GM12865 (cell line): ENCODE data around the gene TFAP2D.

Source experiments
- DNase-seq: peaks from one replicate; pipeline ENCODE4 v3.0.0; 2010; ENCODE audit warnings: low read depth
- H3K4me3 ChIP-seq: 2 replicates; pipeline ENCODE4 v1.5.1; 2011; ENCODE audit warnings: mild to moderate bottlenecking, low read depth, low read length, control low read depth
- TF ChIP-seq, protein P1 (sequence below): IDR thresholded peaks from 2 replicates; pipeline ENCODE4 v1.5.1; 2011; ENCODE audit warnings: low read length, control low read depth, low read depth, inconsistent platforms; ENCODE audit not compliant: insufficient read depth; ENCODE audit errors: missing control alignments

The TFAP2D gene

DNA sequence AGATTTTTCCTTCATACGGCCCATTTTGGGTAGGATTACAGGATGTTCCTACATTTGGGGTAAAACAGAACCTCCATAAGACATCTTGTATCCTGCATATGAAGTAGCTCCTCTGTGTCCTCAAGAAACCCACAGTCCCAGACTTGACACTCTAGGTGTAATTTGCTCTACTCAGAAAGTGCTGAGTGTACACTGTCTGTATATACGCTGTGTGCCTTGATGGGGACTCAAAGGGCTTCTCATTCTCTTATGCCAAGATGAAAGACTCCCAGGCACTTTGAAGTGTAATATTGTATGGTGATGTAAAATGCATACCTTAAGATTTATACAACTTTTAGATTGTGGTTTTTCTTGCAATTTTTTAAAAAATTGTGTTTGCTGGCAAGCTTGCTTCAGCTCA lies 5.2 kb downstream of the TFAP2D start:
- DNase-seq, result no peak
- TF ChIP-seq, protein P1, sequence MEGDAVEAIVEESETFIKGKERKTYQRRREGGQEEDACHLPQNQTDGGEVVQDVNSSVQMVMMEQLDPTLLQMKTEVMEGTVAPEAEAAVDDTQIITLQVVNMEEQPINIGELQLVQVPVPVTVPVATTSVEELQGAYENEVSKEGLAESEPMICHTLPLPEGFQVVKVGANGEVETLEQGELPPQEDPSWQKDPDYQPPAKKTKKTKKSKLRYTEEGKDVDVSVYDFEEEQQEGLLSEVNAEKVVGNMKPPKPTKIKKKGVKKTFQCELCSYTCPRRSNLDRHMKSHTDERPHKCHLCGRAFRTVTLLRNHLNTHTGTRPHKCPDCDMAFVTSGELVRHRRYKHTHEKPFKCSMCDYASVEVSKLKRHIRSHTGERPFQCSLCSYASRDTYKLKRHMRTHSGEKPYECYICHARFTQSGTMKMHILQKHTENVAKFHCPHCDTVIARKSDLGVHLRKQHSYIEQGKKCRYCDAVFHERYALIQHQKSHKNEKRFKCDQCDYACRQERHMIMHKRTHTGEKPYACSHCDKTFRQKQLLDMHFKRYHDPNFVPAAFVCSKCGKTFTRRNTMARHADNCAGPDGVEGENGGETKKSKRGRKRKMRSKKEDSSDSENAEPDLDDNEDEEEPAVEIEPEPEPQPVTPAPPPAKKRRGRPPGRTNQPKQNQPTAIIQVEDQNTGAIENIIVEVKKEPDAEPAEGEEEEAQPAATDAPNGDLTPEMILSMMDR, result no peak
- H3K4me3 ChIP-seq, result no peak overlapping the region

DNA sequence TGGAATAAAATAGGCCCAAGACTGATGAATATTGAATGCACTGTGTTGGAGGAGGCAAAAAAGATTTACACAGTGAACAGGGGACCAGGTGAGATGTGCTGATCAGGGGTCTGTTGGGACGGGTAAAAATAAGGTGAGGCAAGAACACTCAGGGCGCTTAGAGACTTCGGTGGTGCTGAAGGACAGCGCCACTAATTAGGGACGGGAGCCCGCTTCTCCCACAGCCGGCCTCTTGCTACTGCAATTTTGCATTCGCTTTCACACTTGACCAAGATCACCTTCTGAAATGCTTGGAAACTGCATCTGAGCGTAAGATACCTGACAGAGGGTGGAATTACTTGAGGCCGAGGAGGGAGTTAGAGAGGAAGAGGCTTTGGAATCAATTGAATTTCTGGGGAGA lies 7.3 kb downstream of the TFAP2D start:
- TF ChIP-seq, protein P1, result no peak
- no peak overlapping the region for H3K4me3 ChIP-seq
- DNase-seq, result peak; percentile 5

DNA sequence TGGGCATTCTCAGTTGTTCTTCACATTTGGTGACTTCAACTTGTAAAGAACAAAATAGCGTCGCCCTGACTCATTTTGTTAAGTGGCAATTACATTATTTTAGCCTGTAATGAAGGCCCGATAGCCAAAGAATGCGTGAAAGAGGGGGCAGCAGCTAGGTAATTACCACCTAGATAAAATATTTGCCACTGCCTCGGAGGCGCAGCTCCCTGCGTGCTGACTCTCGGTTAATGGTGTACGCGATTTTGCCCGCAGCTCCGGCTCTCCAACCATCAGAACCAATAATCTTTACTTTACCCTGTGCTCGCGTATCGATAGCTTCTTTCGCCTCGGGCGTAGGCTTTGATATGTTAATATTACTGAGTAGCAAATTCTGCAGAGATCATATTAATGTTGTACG lies 8.7 kb downstream of the TFAP2D start:
- TF ChIP-seq, protein P1, result no peak
- no peak for DNase-seq
- no peak overlapping the region for H3K4me3 ChIP-seq

DNA sequence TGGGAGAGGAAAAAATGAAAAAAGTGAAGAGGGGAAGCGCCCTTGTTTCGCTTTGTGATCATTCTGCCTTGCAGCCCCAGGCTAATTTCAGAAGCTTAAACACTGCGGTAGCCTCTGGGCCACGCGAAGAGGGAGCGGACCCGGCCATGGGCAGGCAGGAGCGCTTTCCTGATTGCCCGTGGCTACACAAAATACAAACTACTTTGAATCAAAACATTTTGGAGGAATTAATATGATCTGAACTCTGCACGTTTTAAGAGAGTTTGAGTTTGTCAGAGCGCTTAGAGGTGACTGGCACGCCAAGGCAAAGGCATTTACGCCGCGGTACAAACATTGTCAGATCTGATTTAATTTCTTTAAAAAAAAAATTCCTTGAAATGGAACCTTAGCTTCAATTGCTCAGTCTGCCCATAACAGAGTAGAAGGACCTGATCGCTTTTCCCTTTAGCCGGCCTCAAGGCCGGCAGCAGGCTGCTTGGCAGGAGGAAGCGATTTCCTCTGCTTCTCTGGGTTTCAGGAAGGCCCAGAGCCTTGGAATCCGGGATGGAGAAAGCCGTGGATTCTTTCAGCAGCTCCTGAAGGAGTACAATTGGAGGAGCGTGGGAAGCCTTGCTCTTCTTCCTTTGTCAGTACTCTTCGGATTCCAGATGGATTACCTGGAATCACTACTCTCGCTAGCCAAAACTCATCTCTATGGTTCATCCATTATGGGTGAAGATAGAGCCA lies 9.7 kb downstream of the TFAP2D start:
- TF ChIP-seq, protein P1, result no peak
- no peak overlapping the region for H3K4me3 ChIP-seq
- DNase-seq, result no peak

DNA sequence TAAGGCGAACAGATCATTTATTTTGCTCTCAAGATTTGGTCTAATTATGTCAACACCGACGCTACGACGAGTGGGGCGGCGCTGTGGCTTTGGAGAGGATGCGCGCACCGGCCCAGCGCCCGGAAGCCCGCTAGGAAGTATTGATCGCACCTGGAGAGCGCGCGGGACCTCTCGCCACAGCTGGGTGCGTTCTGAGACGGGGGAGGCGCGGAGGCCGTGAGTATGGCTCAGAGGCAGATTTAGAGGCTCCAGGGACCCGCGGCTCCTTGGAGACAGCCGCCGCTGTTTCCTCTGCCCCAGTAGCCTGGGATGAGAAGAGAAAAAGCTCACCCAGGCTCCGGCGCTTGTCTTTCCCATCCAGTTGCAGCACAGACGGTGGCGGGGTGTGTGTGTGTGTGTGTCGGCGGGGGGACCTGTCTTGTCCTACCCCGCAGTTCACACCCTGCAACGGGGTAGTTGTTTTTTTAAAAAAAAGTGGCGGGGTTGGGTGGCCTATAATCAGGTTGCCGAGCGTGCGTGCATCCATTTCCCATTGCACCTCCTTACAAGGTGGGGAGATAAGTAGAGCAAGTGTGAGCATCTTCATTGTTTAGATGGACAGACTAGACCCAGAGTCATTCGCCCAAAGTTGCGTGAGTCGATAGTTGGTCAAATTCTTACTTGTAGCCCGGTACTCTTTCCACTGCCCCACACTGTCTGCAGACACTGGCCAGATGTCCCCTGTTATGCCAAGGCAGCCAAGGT lies 11.2 kb downstream of the TFAP2D start:
- no peak for DNase-seq
- TF ChIP-seq, protein P1, result no peak
- H3K4me3 ChIP-seq, result no peak overlapping the region

DNA sequence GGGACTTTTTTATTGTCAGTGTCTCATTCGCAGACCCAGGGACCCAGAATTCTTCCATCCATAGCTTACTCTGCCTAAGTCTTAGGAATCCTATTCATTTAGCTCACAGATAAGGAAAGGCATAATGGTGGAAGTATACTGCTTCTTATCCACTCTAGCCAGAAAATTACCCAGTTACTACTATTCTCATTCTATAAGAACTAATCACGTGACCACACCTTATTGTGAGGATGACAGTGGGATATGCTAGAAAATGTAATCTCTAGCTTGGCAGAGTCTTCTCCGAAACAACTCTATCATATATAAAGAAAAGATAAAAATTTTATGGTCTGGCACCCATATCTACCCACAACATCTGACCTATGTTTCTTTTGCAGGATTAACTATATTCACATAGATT lies 21.2 kb downstream of the TFAP2D start:
- TF ChIP-seq, protein P1, result no peak
- no peak for DNase-seq
- no peak overlapping the region for H3K4me3 ChIP-seq
